Pancreas (tissue), 10 donors: ENCODE data around the gene RSPH6A. TPM values are rescaled to one million over a fixed set of nuclear protein-coding genes. Genes with fewer than 3 reads are reported as not detected.
A peak's percentile ranks its signal among the peaks of the same experiment; 100 is the strongest.

Experiments
- ATAC-seq, 4 donors: fragments of 200-7000 bp; cut with Tn5 transposase; one replicate each; pipeline versions ENCODE4 v1.8.0 to v1.9.1; 2020; ENCODE audit warnings: mild to moderate bottlenecking in 4 of 4, moderate library complexity in 4 of 4
- DNase-seq, 6 donors: peaks; one replicate each; pipeline ENCODE4 v3.0.0-alpha.2; 2020
- FAIRE-seq: peaks from 2 replicates; lab custom pipeline; 2012; peaks lifted over from hg19 to GRCh38; lab: Jason Lieb, UNC
- H3K27ac ChIP-seq, 4 donors: fragments of 200-600 bp; sonication (generic); 1 replicate in 3 of 4; 2 replicates in 1 of 4; pipeline versions ENCODE4 v1.5.0 to v1.8.0; 2020
- H3K27me3 ChIP-seq, 4 donors: fragments of 200-600 bp; one replicate each; pipeline ENCODE4 v1.8.0; 2021
- H3K36me3 ChIP-seq, 3 donors: fragments of 200-600 bp; sonication (generic) in 1 of 3; one replicate each; pipeline versions ENCODE4 v1.5.0 to v1.8.0; 2020 to 2021
- H3K4me1 ChIP-seq, 3 donors: fragments of 200-600 bp; one replicate each; pipeline ENCODE4 v1.8.0; 2021
- H3K4me3 ChIP-seq, 4 donors: fragments of 200-600 bp; sonication (generic) in 2 of 4; one replicate each; pipeline versions ENCODE4 v1.5.0 to v1.8.0; 2020 to 2021
- H3K9me3 ChIP-seq, 4 donors: fragments of 200-600 bp; one replicate each; pipeline ENCODE4 v1.8.0; 2021
- CTCF ChIP-seq, 4 donors: fragments of 200-600 bp; sonication (generic) in 3 of 4; IDR thresholded peaks; one replicate each; pipeline versions ENCODE4 v1.5.0 to v1.8.0; 2021; ENCODE audit warnings: antibody characterized with exemption in 4 of 4
- WGBS, 2 donors: extraction: QIAGEN DNeasy Blood & Tissue Kit; methylation state at CpG; one replicate each; pipeline ENCODE4 v1.1.7; 2013; 5-methylcytosine and 5-hydroxymethylcytosine counted together
- intact Hi-C, 3 donors: fragments of 100-400 bp; cut with DNase I; formaldehyde crosslinking; loops; one replicate each; pipeline versions ENCODE4 v1.11.1 to v1.14.2; 2022
- polyA plus RNA-seq, 2 donors: library from polyadenylated mRNA; stranded (reverse); fragments of 200-250 nt; gene quantifications; one replicate each; pipeline ENCODE4 v1.2.3, GENCODE V29; 2013
- total RNA-seq, 6 donors: library from RNA; stranded (reverse); fragmentation: NEBNext Ultra II Directional in 4 of 6; extraction: Animal tissue kit (Norgen Biotek cat#: 25700) in 4 of 6; gene quantifications; one replicate each; pipeline versions ENCODE4 v1.2.1 to v1.2.4, GENCODE V29; 2021 to 2023
- donor health status: healthy with polysubstance abuse.
- donor health status: DM: no; HTN: no; CAD: no; lungs with moderate emphysema.
- donor health status: DM: no; HTN: no; CAD: no.
- donor health status: control.
- donor health status: control.
- donor health status: Bipolar disorder and iron deficiency.
- donor health status: DM: yes; HTN: yes; CAD: no.
- donor health status: DM: no; HTN: no; CAD: no.
- donor health status: DM: no; HTN: no; CAD: no.
- donor health status: DM: yes; HTN: yes; CAD: no.

The RSPH6A gene
- total and polyA plus RNA-seq, 8 donors = 0.08 TPM; not detected in 6

GRCh38 chr19:45816236-45817009 is 1.3 kb upstream of the RSPH6A start:
- DNase-seq (no peak), ATAC-seq (peak in 2 of 4 donors; percentile 2 to 5), FAIRE-seq (no peak)
- WGBS, 2 donors = 74 to 82% methylated on average over 7 to 18 of the region's 18 CpGs
- H3K9me3 ChIP-seq = no peaks in the 10 kb centered on the region
- no peak for TF ChIP-seq CTCF (IDR thresholded peaks at IDR 0.05)
- intact Hi-C loops = loop anchor here in 2 of 3 donors (5.0 to 10.0 kb wide), 2 partner anchors 198 to 201 kb away; no protein-coding TSS in a partner anchor
- no peaks in the 10 kb centered on the region for H3K4me1 ChIP-seq
- no peaks in the 10 kb centered on the region for H3K27me3 ChIP-seq
- H3K36me3 ChIP-seq = no peaks in the 10 kb centered on the region
- no peak overlapping the region for H3K4me3 ChIP-seq
- H3K27ac ChIP-seq = no peak overlapping the region

GRCh38 chr19:45815481-45816216 is 541 bp upstream of the RSPH6A start:
- WGBS, 2 donors = 53 to 55% methylated on average over 25 to 44 of the region's 44 CpGs
- ATAC-seq (no peak), DNase-seq (peak in 1 of 6 donors; percentile 80), FAIRE-seq (no peak)
- H3K4me1 ChIP-seq = no peaks in the 10 kb centered on the region
- H3K4me3 ChIP-seq = peak overlapping the region in 1 of 4 donors; percentile 19
- no peaks in the 10 kb centered on the region for H3K9me3 ChIP-seq
- no peak for TF ChIP-seq CTCF (IDR thresholded peaks at IDR 0.05)
- H3K36me3 ChIP-seq = no peaks in the 10 kb centered on the region
- intact Hi-C loops = loop anchor here in 2 of 3 donors (5.0 to 10.0 kb wide), 2 partner anchors 199 to 202 kb away; no protein-coding TSS in a partner anchor
- no peaks in the 10 kb centered on the region for H3K27me3 ChIP-seq
- H3K27ac ChIP-seq = no peak overlapping the region

DNA sequence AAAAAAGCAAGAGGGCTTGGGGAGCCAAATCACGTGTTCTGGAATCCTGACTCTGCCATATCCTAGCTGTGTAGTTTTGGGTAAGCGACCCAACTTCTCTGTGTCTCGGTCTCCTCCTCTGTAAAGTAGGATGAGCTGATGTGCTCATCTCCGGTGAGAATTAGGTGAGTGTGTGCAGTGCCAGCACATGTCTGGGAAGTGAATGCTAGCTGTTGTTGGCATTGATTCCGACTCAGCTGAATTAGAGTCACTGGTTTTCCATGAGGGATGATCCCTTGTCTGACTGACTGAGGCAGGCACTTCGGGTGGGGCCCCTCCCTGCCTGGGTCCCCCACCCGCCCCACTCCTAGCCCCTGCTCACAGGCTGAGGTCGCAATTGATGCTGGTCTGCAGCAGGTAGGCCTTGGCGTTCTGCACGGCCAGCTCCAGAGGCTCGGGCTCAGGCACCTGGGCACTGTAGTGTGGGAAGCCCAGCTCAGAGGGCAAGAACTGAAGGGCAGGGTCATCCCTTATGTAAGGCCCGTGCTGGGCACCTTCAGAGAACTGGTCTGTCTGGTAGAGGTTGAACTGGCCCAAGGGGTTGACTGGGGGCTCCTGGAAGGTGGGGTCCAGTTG is 835 bp downstream of the RSPH6A start:
- no peaks in the 10 kb centered on the region for H3K4me1 ChIP-seq
- no peaks in the 10 kb centered on the region for H3K27me3 ChIP-seq
- no peak for TF ChIP-seq CTCF (IDR thresholded peaks at IDR 0.05)
- intact Hi-C loops = loop anchor here in 1 of 3 donors (10.0 kb wide), 1 partner anchor 201 kb away; no protein-coding TSS in a partner anchor
- H3K4me3 ChIP-seq = no peak overlapping the region
- no peak overlapping the region for H3K27ac ChIP-seq
- FAIRE-seq (no peak), DNase-seq (no peak), ATAC-seq (no peak)
- H3K9me3 ChIP-seq = no peaks in the 10 kb centered on the region
- no peaks in the 10 kb centered on the region for H3K36me3 ChIP-seq
- WGBS, 2 donors = 68 to 78% methylated on average over 12 of the region's 12 CpGs

DNA sequence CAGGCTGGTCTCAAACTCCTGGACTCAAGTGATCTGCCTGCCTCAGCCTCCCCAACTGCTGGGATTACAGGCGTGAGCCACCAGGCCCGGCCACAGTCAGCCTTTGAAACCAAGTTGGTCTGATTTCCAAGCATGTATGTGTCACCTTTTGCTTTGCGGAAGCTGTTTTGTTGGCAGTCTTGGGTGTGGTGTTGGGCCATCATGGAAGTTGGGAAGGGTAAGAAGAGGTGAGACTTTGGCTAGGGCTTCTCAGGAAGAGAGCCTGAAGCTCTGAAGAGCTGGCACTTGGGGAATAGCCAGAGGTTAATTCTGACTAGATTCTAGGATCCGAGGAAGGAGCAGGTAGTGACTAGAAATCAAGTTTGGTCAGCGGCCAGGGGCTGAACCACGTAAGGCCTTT is 2.8 kb downstream of the RSPH6A start:
- H3K4me1 ChIP-seq = no peaks in the 10 kb centered on the region
- intact Hi-C loops = loop anchor here in 1 of 3 donors (10.0 kb wide), 1 partner anchor 203 kb away; no protein-coding TSS in a partner anchor
- H3K27me3 ChIP-seq = no peaks in the 10 kb centered on the region
- H3K9me3 ChIP-seq = no peaks in the 10 kb centered on the region
- ATAC-seq (no peak), DNase-seq (no peak), FAIRE-seq (no peak)
- H3K4me3 ChIP-seq = no peak overlapping the region
- WGBS, 2 donors = 83 to 85% methylated on average over 6 of the region's 6 CpGs
- TF ChIP-seq CTCF (IDR thresholded peaks at IDR 0.05) = no peak
- no peak overlapping the region for H3K27ac ChIP-seq
- no peaks in the 10 kb centered on the region for H3K36me3 ChIP-seq
